SK-N-SH (cell line): ENCODE results near the gene ZSCAN10. TPM values are rescaled to one million over a fixed set of nuclear protein-coding genes. Genes with fewer than 3 reads are reported as not detected.

Experiments used
- CTCF ChIA-PET: fragments of 300-600, 350-600 bp; formaldehyde crosslinking; extraction: SDS; loops from one replicate; lab custom pipeline; 2021; lab: Yijun Ruan, JAX
- POLR2A ChIA-PET: fragments of 350-600 bp; sonication (Branson Sonifier 250); formaldehyde crosslinking; extraction: SDS; loops from one replicate; lab custom pipeline; 2020; ENCODE audit warnings: antibody characterized with exemption, inconsistent platforms; lab: Yijun Ruan, JAX
- DNase-seq: peaks from one replicate; pipeline ENCODE4 v3.0.0; 2012
- H2AFZ ChIP-seq: fragments of 200-600 bp; sonication (generic); 2 replicates; pipeline ENCODE4 v1.8.1; 2016; ENCODE audit warnings: antibody characterized with exemption, mild to moderate bottlenecking, low read depth
- H3F3A ChIP-seq: fragments of 200-600 bp; sonication (generic); replicated peaks from 2 replicates; pipeline ENCODE3; 2016; ENCODE audit warnings: antibody characterized with exemption, mild to moderate bottlenecking; ENCODE audit not compliant: insufficient read depth
- H3K27ac ChIP-seq, 2 experiments: fragments of 200-500 bp in 1 of 2; fragments of 200-600 bp in 1 of 2; sonication (Bioruptor generic) in 1 of 2; sonication (generic), shearing (Covaris generic) in 1 of 2; 2 replicates each; pipeline versions ENCODE4 v1.5.1 to v1.6.1; 2014 to 2016; ENCODE audit warnings: low read depth in 2 of 2, inconsistent platforms in 1 of 2, low read length in 1 of 2, mild to moderate bottlenecking in 1 of 2, mixed read lengths in 1 of 2
- H3K27me3 ChIP-seq: fragments of 200-600 bp; sonication (generic), shearing (Covaris generic); 2 replicates; pipeline ENCODE4 v1.6.1; 2016; ENCODE audit warnings: mixed run types; ENCODE audit not compliant: insufficient read depth
- H3K36me3 ChIP-seq, 2 experiments: fragments of 200-500 bp in 1 of 2; fragments of 200-600 bp in 1 of 2; sonication (Bioruptor generic) in 1 of 2; sonication (generic) in 1 of 2; replicated peaks in 1 of 2; 2 replicates each; pipeline versions ENCODE3 to v1.5.1; 2014 to 2016; ENCODE audit warnings: low read length in 1 of 2, mild to moderate bottlenecking in 1 of 2; ENCODE audit not compliant: insufficient read depth in 2 of 2, control insufficient read depth in 1 of 2
- H3K4me1 ChIP-seq, 2 experiments: fragments of 200-500 bp in 1 of 2; fragments of 200-600 bp in 1 of 2; sonication (Bioruptor generic) in 1 of 2; sonication (generic), shearing (Covaris generic) in 1 of 2; 2 replicates each; pipeline versions ENCODE4 v1.5.1 to v1.6.1; 2014 to 2016; ENCODE audit warnings: low read depth in 1 of 2, low read length in 1 of 2, mixed run types in 1 of 2; ENCODE audit not compliant: insufficient read depth in 2 of 2, control insufficient read depth in 1 of 2
- H3K4me2 ChIP-seq: fragments of 200-600 bp; sonication (generic), shearing (Covaris generic); 2 replicates; pipeline ENCODE4 v1.6.1; 2017; ENCODE audit warnings: mixed run types
- H3K4me3 ChIP-seq, 2 experiments: fragments of 200-500 bp in 1 of 2; fragments of 200-600 bp in 1 of 2; sonication (Bioruptor generic) in 1 of 2; sonication (generic), shearing (Covaris generic) in 1 of 2; 2 replicates each; pipeline versions ENCODE4 v1.5.1 to v1.8.1; 2014 to 2016; ENCODE audit warnings: low read depth in 2 of 2, inconsistent platforms in 1 of 2, low read length in 1 of 2, mild to moderate bottlenecking in 1 of 2, mixed read lengths in 1 of 2, moderate library complexity in 1 of 2
- H3K79me2 ChIP-seq: fragments of 200-600 bp; sonication (generic); 2 replicates; pipeline ENCODE4 v1.8.1; 2017; ENCODE audit warnings: mild to moderate bottlenecking; ENCODE audit not compliant: insufficient read depth
- H3K9ac ChIP-seq: fragments of 200-600 bp; sonication (generic); 2 replicates; pipeline ENCODE4 v1.6.1; 2017; ENCODE audit warnings: mixed run types
- H3K9me2 ChIP-seq: fragments of 200-600 bp; sonication (generic); 2 replicates; pipeline ENCODE4 v1.6.1; 2017; ENCODE audit warnings: mixed run types
- H3K9me3 ChIP-seq: fragments of 200-600 bp; sonication (generic); 2 replicates; pipeline ENCODE4 v1.6.1; 2017; ENCODE audit warnings: mixed run types, mild to moderate bottlenecking, moderate library complexity
- H4K20me1 ChIP-seq: fragments of 200-600 bp; sonication (generic); 2 replicates; pipeline ENCODE4 v1.6.1; 2017; ENCODE audit warnings: mild to moderate bottlenecking, mixed run types; ENCODE audit not compliant: insufficient read depth
- CHD2 ChIP-seq: fragments of 150-350 bp; IDR thresholded peaks from 2 replicates; pipeline ENCODE4 v1.6.1; 2018; ENCODE audit warnings: low read length; ENCODE audit not compliant: partially characterized antibody
- CTCF ChIP-seq: fragments of 200-600 bp; sonication (generic); IDR thresholded peaks from 2 replicates; pipeline ENCODE4 v1.6.1; 2017; ENCODE audit warnings: antibody characterized with exemption, mild to moderate bottlenecking, moderate library complexity
- ELF1 ChIP-seq: IDR thresholded peaks from 2 replicates; pipeline ENCODE4 v1.4.0; 2012
- EP300 ChIP-seq, 2 experiments: IDR thresholded peaks; 2 replicates each; pipeline versions ENCODE4 v1.4.0 to v1.6.1; 2012; ENCODE audit warnings: borderline replicate concordance in 1 of 2, low read depth in 1 of 2, low read length in 1 of 2
- EZH2phosphoT487 ChIP-seq: fragments of 200-600 bp; sonication (generic); IDR thresholded peaks from 2 replicates; pipeline ENCODE4 v1.6.1; 2017; ENCODE audit warnings: low read depth, mixed run types, mild to moderate bottlenecking, antibody characterized with exemption, moderate library complexity, borderline replicate concordance
- FOXJ3 ChIP-seq: sonication (generic); formaldehyde crosslinking; IDR thresholded peaks from 2 replicates; pipeline ENCODE4 v1.5.1; 2020; ENCODE audit warnings: mild to moderate bottlenecking, missing genetic modification reagents
- FOXM1 ChIP-seq: IDR thresholded peaks from 2 replicates; pipeline ENCODE4 v1.4.0; 2012; ENCODE audit warnings: low read depth, mild to moderate bottlenecking
- GATA2 ChIP-seq: sonication (generic); formaldehyde crosslinking; IDR thresholded peaks from 2 replicates; pipeline ENCODE4 v1.5.0; 2020; ENCODE audit warnings: mild to moderate bottlenecking, missing genetic modification reagents
- IRF3 ChIP-seq: fragments of 150-350 bp; IDR thresholded peaks from 2 replicates; pipeline ENCODE4 v1.6.1; 2016; ENCODE audit warnings: mild to moderate bottlenecking, low read depth, low read length
- MEF2A ChIP-seq: IDR thresholded peaks from 2 replicates; pipeline ENCODE4 v1.4.0; 2012; ENCODE audit warnings: low read depth, borderline replicate concordance
- NFIC ChIP-seq: IDR thresholded peaks from 2 replicates; pipeline ENCODE4 v1.4.0; 2012; ENCODE audit warnings: borderline replicate concordance
- NRF1 ChIP-seq: IDR thresholded peaks from 2 replicates; pipeline ENCODE4 v1.6.1; 2012; ENCODE audit warnings: low read depth, mild to moderate bottlenecking, low read length
- PBX3 ChIP-seq: IDR thresholded peaks from 2 replicates; pipeline ENCODE4; 2012
- POLR2AphosphoS5 ChIP-seq: IDR thresholded peaks from 2 replicates; pipeline ENCODE4 v1.6.1; 2012; ENCODE audit warnings: low read depth, low read length
- SIN3A ChIP-seq: IDR thresholded peaks from 2 replicates; pipeline ENCODE4 v1.6.1; 2012; ENCODE audit warnings: low read depth, mild to moderate bottlenecking, low read length, moderate library complexity, borderline replicate concordance
- SMC3 ChIP-seq: IDR thresholded peaks from 2 replicates; pipeline ENCODE4 v1.6.1; 2012; ENCODE audit warnings: low read depth, low read length, improper control_type of control experiment
- TAF1 ChIP-seq: IDR thresholded peaks from 2 replicates; pipeline ENCODE4 v1.6.1; 2012; ENCODE audit warnings: low read depth, mild to moderate bottlenecking, low read length, moderate library complexity, borderline replicate concordance
- TCF12 ChIP-seq: IDR thresholded peaks from 2 replicates; pipeline ENCODE4 v1.4.0; 2012
- ZBTB33 ChIP-seq: IDR thresholded peaks from 2 replicates; pipeline ENCODE4 v1.4.0; 2012; ENCODE audit warnings: low read depth, borderline replicate concordance
- WGBS: methylation state at CpG from one replicate; pipeline ENCODE4 v1.1.6; 2017; ENCODE audit warnings: low lambda C conversion rate; 5-methylcytosine and 5-hydroxymethylcytosine counted together
- polyA plus RNA-seq, 3 experiments: library from polyadenylated mRNA; depleted of rRNA; stranded (reverse); fragments of >200 nt; gene quantifications; 2 replicates each; pipeline ENCODE4 v1.2.3, GENCODE V29; 2012

The ZSCAN10 gene
- polyA plus RNA-seq, 1 of the 3 experiments (the other 2 are of a cell fraction) = 0.05 TPM

- WGBS = 80% methylated on average over 7 of the region's 7 CpGs
- Histone ChIP-seq H3K9me3 (no peaks in the 10 kb centered on the region), H3K4me3 (no peak overlapping the region), H3K4me2 (no peak overlapping the region), H4K20me1 (no peaks in the 10 kb centered on the region), H3K27me3 (peaks cover 15% of the 10 kb centered on the region), H3F3A (no peaks in the 10 kb centered on the region)
- no peak for TF ChIP-seq SIN3A
- TF ChIP-seq ELF1 = no peak
- no peak for TF ChIP-seq IRF3
- no peak for TF ChIP-seq FOXM1
- no peak for TF ChIP-seq NFIC
- TF ChIP-seq NRF1 = no peak
- TF ChIP-seq EZH2phosphoT487 = no peak
- no peak for TF ChIP-seq CTCF
- no peak for TF ChIP-seq GATA2 (CRISPR knock-in tag)
- no peak for TF ChIP-seq CHD2
- no peak for TF ChIP-seq TAF1
- no peak for TF ChIP-seq ZBTB33
- no peak for TF ChIP-seq EP300 (IDR thresholded peaks at IDR 0.05; ENCODE audit: borderline replicate concordance in 1 of 2, low read depth in 1 of 2, low read length in 1 of 2)
- TF ChIP-seq TCF12 = no peak
- no peak for TF ChIP-seq MEF2A
- TF ChIP-seq SMC3 = no peak
- no peak for TF ChIP-seq FOXJ3 (CRISPR knock-in tag)
- no peak for TF ChIP-seq PBX3
- no peak for TF ChIP-seq POLR2AphosphoS5
- TF ChIP-seq, all 33 proteins: peak for 0
- no peaks in the 10 kb centered on the region for H3K79me2 ChIP-seq
- H3K36me3 ChIP-seq = no peaks in the 10 kb centered on the region
- no peaks in the 10 kb centered on the region for H3K9me2 ChIP-seq
- no peak overlapping the region for H2AFZ ChIP-seq
- H3K27ac ChIP-seq = no peak overlapping the region
- DNase-seq = no peak
- ChIA-PET POLR2A (no interaction called here), CTCF (interaction anchor here (2.9 kb wide), 1 partner anchor 13 kb away, joined by 12 read pairs; no protein-coding TSS in a partner anchor)
- H3K9ac ChIP-seq = no peak overlapping the region
- H3K4me1 ChIP-seq = no peaks in the 10 kb centered on the region
Measured at GRCh38 chr16:3071655-3072054, 27.4 kb downstream of the ZSCAN10 start.
